Stimulated activated CD4-positive, alpha-beta T cell treated with anti-CD3 and anti-CD28 coated beads, Interleukin-15, amount 100 ng/mL, for 48 hours (primary cell): ENCODE measurements around the gene XPC.

ENCODE experiments used
- DNase-seq, 2 donors: peaks; one replicate each; pipeline ENCODE4 v3.0.0-alpha.2; 2020; ENCODE audit warnings: low read depth in 2 of 2

Gene XPC

GRCh38 chr3:14170531-14171159 is 7.8 kb downstream of the XPC start:
- no peak for DNase-seq

GRCh38 chr3:14169871-14170270 is 8.5 kb downstream of the XPC start:
- DNase-seq = no peak

GRCh38 chr3:14169435-14169834 is 9.0 kb downstream of the XPC start:
- no peak for DNase-seq

GRCh38 chr3:14166877-14167603 is 11.4 kb downstream of the XPC start:
- no peak for DNase-seq

GRCh38 chr3:14162178-14162577 is 16.2 kb downstream of the XPC start:
- DNase-seq = no peak

GRCh38 chr3:14161282-14161681 is 17.1 kb downstream of the XPC start:
- no peak for DNase-seq

GRCh38 chr3:14159426-14159825 is 19.0 kb downstream of the XPC start:
- DNase-seq = no peak

GRCh38 chr3:14158370-14158769 is 20.0 kb downstream of the XPC start:
- no peak for DNase-seq

GRCh38 chr3:14157951-14158350 is 20.4 kb downstream of the XPC start:
- DNase-seq = no peak

- no peak for DNase-seq
These were observed 21.4 kb downstream of the XPC start for GRCh38 chr3:14156843-14157561.

- no peak for DNase-seq
These were observed 22.2 kb downstream of the XPC start for GRCh38 chr3:14156201-14156600.

GRCh38 chr3:14154895-14155440 is 23.4 kb downstream of the XPC start:
- no peak for DNase-seq

GRCh38 chr3:14154276-14154675 is 24.1 kb downstream of the XPC start:
- DNase-seq = no peak

- no peak for DNase-seq
These were observed 24.7 kb downstream of the XPC start for GRCh38 chr3:14153663-14154062.

- DNase-seq = no peak
These were observed 25.4 kb downstream of the XPC start for GRCh38 chr3:14152963-14153355.

GRCh38 chr3:14152233-14152962 is 26.0 kb downstream of the XPC start:
- DNase-seq = no peak

GRCh38 chr3:14151471-14152083 is 26.8 kb downstream of the XPC start:
- DNase-seq = no peak

GRCh38 chr3:14150491-14151230 is 27.7 kb downstream of the XPC start:
- no peak for DNase-seq

GRCh38 chr3:14150078-14150477 is 28.3 kb downstream of the XPC start:
- DNase-seq = no peak

GRCh38 chr3:14148041-14148985 is 30.1 kb downstream of the XPC start:
- DNase-seq = no peak
